H1 (cell line): ENCODE results near the gene MYBPC2. TPM values are rescaled to one million over a fixed set of nuclear protein-coding genes. Genes with fewer than 3 reads are reported as not detected.

ENCODE experiments used
- CTCF ChIA-PET: fragments of 300-600 bp; sonication (Branson Sonifier 250); formaldehyde crosslinking; loops from one replicate; lab custom pipeline; 2021; ENCODE audit not compliant: partially characterized antibody; lab: Charles Lee
- POLR2A ChIA-PET: fragments of 300-600 bp; sonication (Branson Sonifier 250); formaldehyde crosslinking; loops from one replicate; lab custom pipeline; 2021; ENCODE audit warnings: inconsistent platforms; ENCODE audit not compliant: partially characterized antibody; lab: Charles Lee
- DNase-seq, 2 experiments: peaks; one replicate each; pipeline versions ENCODE4 v3.0.0 to v3.0.0-alpha.2; 2010 to 2022; ENCODE audit warnings: low spot score in 2 of 2, low read depth in 1 of 2, mixed read lengths in 1 of 2
- FAIRE-seq: peaks from 2 replicates; lab custom pipeline; 2011; peaks lifted over from hg19 to GRCh38; lab: Jason Lieb, UNC
- H2AFZ ChIP-seq: 2 replicates; pipeline ENCODE4 v1.8.1; 2012; ENCODE audit warnings: low read length, inconsistent platforms
- H2AK5ac ChIP-seq: 2 replicates; pipeline ENCODE4 v1.6.1; 2013; ENCODE audit warnings: low read depth, low read length
- H2BK120ac ChIP-seq: replicated peaks from 2 replicates; pipeline ENCODE3; 2013; ENCODE audit warnings: low read depth, low read length, inconsistent platforms
- H2BK12ac ChIP-seq: 2 replicates; pipeline ENCODE4 v1.6.1; 2013; ENCODE audit warnings: low read depth, low read length
- H2BK15ac ChIP-seq: 2 replicates; pipeline ENCODE4 v1.6.1; 2013; ENCODE audit warnings: low read length
- H2BK20ac ChIP-seq: 2 replicates; pipeline ENCODE4 v1.6.1; 2013; ENCODE audit warnings: low read length
- H2BK5ac ChIP-seq: 2 replicates; pipeline ENCODE4 v1.6.1; 2013; ENCODE audit warnings: low read depth, low read length
- H3K14ac ChIP-seq: 2 replicates; pipeline ENCODE4 v1.6.1; 2013; ENCODE audit warnings: inconsistent platforms; ENCODE audit not compliant: insufficient read length
- H3K18ac ChIP-seq: 2 replicates; pipeline ENCODE4 v1.6.1; 2013; ENCODE audit warnings: low read length; ENCODE audit errors: extremely low read depth
- H3K23ac ChIP-seq: 2 replicates; pipeline ENCODE4 v1.6.1; 2013; ENCODE audit warnings: inconsistent platforms; ENCODE audit not compliant: insufficient read length
- H3K23me2 ChIP-seq: 2 replicates; pipeline ENCODE4 v1.6.1; 2013; ENCODE audit warnings: low read depth, low read length
- H3K27ac ChIP-seq: 2 replicates; pipeline ENCODE4 v1.6.1; 2011; ENCODE audit warnings: low read depth, low read length, inconsistent platforms
- H3K27me3 ChIP-seq, 4 experiments: replicated peaks in 1 of 4; 1 replicate in 1 of 4; 2 replicates in 3 of 4; pipeline versions ENCODE4 v1.6.1 to v1.8.1; 2011 to 2013; ENCODE audit warnings: low read length in 3 of 4, mild to moderate bottlenecking in 3 of 4, inconsistent platforms in 2 of 4, mixed read lengths in 2 of 4, moderate library complexity in 1 of 4; ENCODE audit not compliant: control insufficient read depth in 3 of 4, insufficient read depth in 3 of 4; ENCODE audit errors: extremely low read depth in 1 of 4
- H3K36me3 ChIP-seq, 4 experiments: 2 replicates each; pipeline versions ENCODE4 v1.6.1 to v1.8.1; 2011 to 2013; ENCODE audit warnings: mild to moderate bottlenecking in 4 of 4, low read length in 3 of 4, moderate library complexity in 2 of 4, control low read depth in 1 of 4, inconsistent platforms in 1 of 4; ENCODE audit not compliant: insufficient read depth in 4 of 4, control insufficient read depth in 2 of 4
- H3K4ac ChIP-seq: replicated peaks from 2 replicates; pipeline ENCODE3; 2013; ENCODE audit warnings: low read length, low read depth, mixed read lengths, inconsistent platforms; ENCODE audit not compliant: insufficient read length
- H3K4me1 ChIP-seq, 4 experiments: replicated peaks in 1 of 4; 1 replicate in 1 of 4; 2 replicates in 3 of 4; pipeline versions ENCODE4 v1.6.1 to v1.8.1; 2011 to 2013; ENCODE audit warnings: low read length in 3 of 4, inconsistent platforms in 2 of 4, mixed read lengths in 1 of 4; ENCODE audit not compliant: insufficient read depth in 4 of 4, control insufficient read depth in 3 of 4
- H3K4me2 ChIP-seq, 2 experiments: 2 replicates each; pipeline versions ENCODE4 v1.6.1 to v1.8.1; 2011 to 2013; ENCODE audit warnings: low read depth in 2 of 2, low read length in 2 of 2, control low read depth in 1 of 2, inconsistent platforms in 1 of 2, mild to moderate bottlenecking in 1 of 2; ENCODE audit not compliant: insufficient read depth in 1 of 2
- H3K4me3 ChIP-seq, 4 experiments: fragments of 200-600, 300-600 bp in 1 of 4; sonication (generic), shearing (Covaris generic), sonication (Bioruptor Twin) in 1 of 4; 2 replicates each; pipeline versions ENCODE4 v1.5.1 to v1.8.1; 2011 to 2016; ENCODE audit warnings: low read length in 4 of 4, low read depth in 3 of 4, control low read depth in 2 of 4, inconsistent platforms in 2 of 4, mild to moderate bottlenecking in 2 of 4, mixed read lengths in 1 of 4, moderate library complexity in 1 of 4; ENCODE audit not compliant: insufficient read depth in 2 of 4; ENCODE audit errors: extremely low read depth in 1 of 4
- H3K56ac ChIP-seq: replicated peaks from 2 replicates; pipeline ENCODE3; 2013; ENCODE audit warnings: low read depth, mild to moderate bottlenecking, mixed read lengths, low read length, inconsistent platforms; ENCODE audit not compliant: insufficient read length
- H3K79me1 ChIP-seq: 2 replicates; pipeline ENCODE4 v1.6.1; 2013; ENCODE audit warnings: low read depth, low read length, control low read depth
- H3K79me2 ChIP-seq, 2 experiments: 2 replicates each; pipeline versions ENCODE4 v1.6.1 to v1.8.1; 2012 to 2013; ENCODE audit warnings: low read length in 2 of 2, mild to moderate bottlenecking in 2 of 2, inconsistent platforms in 1 of 2; ENCODE audit not compliant: insufficient read depth in 2 of 2, control insufficient read depth in 1 of 2
- H3K9ac ChIP-seq, 4 experiments: replicated peaks in 1 of 4; 1 replicate in 1 of 4; 2 replicates in 3 of 4; pipeline versions ENCODE4 v1.6.1 to v1.8.1; 2011 to 2013; ENCODE audit warnings: low read depth in 3 of 4, low read length in 3 of 4, control low read depth in 2 of 4, mild to moderate bottlenecking in 2 of 4, moderate library complexity in 2 of 4, inconsistent platforms in 1 of 4; ENCODE audit errors: extremely low read depth in 1 of 4
- H3K9me3 ChIP-seq, 2 experiments: 2 replicates each; pipeline versions ENCODE4 v1.6.1 to v1.8.1; 2012 to 2013; ENCODE audit warnings: mild to moderate bottlenecking in 2 of 2, moderate library complexity in 2 of 2, control low read depth in 1 of 2, inconsistent platforms in 1 of 2, low read depth in 1 of 2, low read length in 1 of 2, mixed read lengths in 1 of 2; ENCODE audit not compliant: insufficient read depth in 2 of 2
- H4K20me1 ChIP-seq, 2 experiments: replicated peaks in 1 of 2; 2 replicates each; pipeline versions ENCODE3 to v1.8.1; 2011 to 2013; ENCODE audit warnings: inconsistent platforms in 2 of 2, low read length in 2 of 2, mild to moderate bottlenecking in 1 of 2; ENCODE audit not compliant: insufficient read depth in 2 of 2, control insufficient read depth in 1 of 2
- H4K5ac ChIP-seq: 2 replicates; pipeline ENCODE4 v1.6.1; 2013; ENCODE audit warnings: low read length, low read depth, mixed read lengths, inconsistent platforms; ENCODE audit not compliant: insufficient read length
- H4K8ac ChIP-seq: 2 replicates; pipeline ENCODE4 v1.8.0; 2013; ENCODE audit warnings: mild to moderate bottlenecking, moderate library complexity, low read length, inconsistent platforms; ENCODE audit not compliant: insufficient read depth; ENCODE audit errors: extremely low read depth
- H4K91ac ChIP-seq: replicated peaks from 2 replicates; pipeline ENCODE3; 2013; ENCODE audit warnings: low read length, mixed read lengths, inconsistent platforms; ENCODE audit not compliant: insufficient read length
- CEBPB ChIP-seq: IDR thresholded peaks from 2 replicates; pipeline ENCODE4 v1.6.1; 2012; ENCODE audit warnings: low read depth, low read length
- CHD1 ChIP-seq: IDR thresholded peaks from 2 replicates; pipeline ENCODE4 v1.6.1; 2012; ENCODE audit warnings: low read depth, low read length, improper control_type of control experiment
- CHD2 ChIP-seq: IDR thresholded peaks from 2 replicates; pipeline ENCODE4 v1.6.1; 2012; ENCODE audit warnings: low read length, improper control_type of control experiment
- CREB1 ChIP-seq: IDR thresholded peaks from 2 replicates; pipeline ENCODE4 v1.6.1; 2012; ENCODE audit warnings: inconsistent platforms
- GTF2F1 ChIP-seq: IDR thresholded peaks from 2 replicates; pipeline ENCODE4 v1.6.1; 2012; ENCODE audit warnings: low read depth, low read length, improper control_type of control experiment, borderline replicate concordance
- KDM5A ChIP-seq: fragments of 200-600 bp; IDR thresholded peaks from 2 replicates; pipeline ENCODE4 v1.7.1; 2012; ENCODE audit warnings: mild to moderate bottlenecking, low read length, inconsistent platforms, mixed read lengths
- NANOG ChIP-seq: IDR thresholded peaks from 2 replicates; pipeline ENCODE4 v1.6.1; 2011; ENCODE audit warnings: low read length, low read depth, mild to moderate bottlenecking, inconsistent platforms; ENCODE audit not compliant: insufficient read depth, poor library complexity, severe bottlenecking
- NRF1 ChIP-seq: IDR thresholded peaks from 2 replicates; pipeline ENCODE4 v1.6.1; 2011; ENCODE audit warnings: mild to moderate bottlenecking, low read depth, low read length, improper control_type of control experiment
- RAD21 ChIP-seq, 2 experiments: IDR thresholded peaks in 1 of 2; conservative IDR thresholded peaks in 1 of 2; 2 replicates each; pipeline ENCODE4 v1.6.1; 2011; ENCODE audit warnings: low read depth in 2 of 2, low read length in 2 of 2, improper control_type of control experiment in 1 of 2, inconsistent platforms in 1 of 2, mild to moderate bottlenecking in 1 of 2, moderate library complexity in 1 of 2
- RXRA ChIP-seq: IDR thresholded peaks from 2 replicates; pipeline ENCODE4 v1.6.1; 2011; ENCODE audit warnings: low read depth, mild to moderate bottlenecking, low read length, moderate library complexity; ENCODE audit not compliant: insufficient read depth
- SP2 ChIP-seq: IDR thresholded peaks from 2 replicates; pipeline ENCODE4 v1.6.1; 2012; ENCODE audit warnings: mild to moderate bottlenecking, low read length, inconsistent platforms
- TCF12 ChIP-seq: IDR thresholded peaks from 2 replicates; pipeline ENCODE4 v1.6.1; 2011; ENCODE audit warnings: low read depth, mild to moderate bottlenecking, low read length
- YY1 ChIP-seq: IDR thresholded peaks from 2 replicates; pipeline ENCODE4 v1.6.1; 2011; ENCODE audit warnings: low read depth, mild to moderate bottlenecking, low read length
- WGBS, 2 experiments: shearing (Covaris generic) in 1 of 2; methylation state at CpG; one replicate each; pipeline versions ENCODE4 v1.1.6 to v1.1.7; 2013 to 2015; ENCODE audit warnings: low lambda C conversion rate in 2 of 2, mixed read lengths in 2 of 2, inconsistent platforms in 1 of 2, low coverage in 1 of 2, missing lambda C conversion rate in 1 of 2; ENCODE audit not compliant: insufficient replicate concordance in 2 of 2, insufficient coverage in 1 of 2, insufficient read length in 1 of 2; ENCODE audit errors: extremely low coverage in 1 of 2, missing lambda C conversion rate in 1 of 2; 5-methylcytosine and 5-hydroxymethylcytosine counted together
- polyA plus RNA-seq, 7 experiments: library from polyadenylated mRNA; depleted of rRNA in 3 of 7; stranded (reverse) in 5 of 7; unstranded in 2 of 7; fragments of >200 nt in 5 of 7; fragments of 200-250 nt in 2 of 7; gene quantifications; 1 replicate in 5 of 7; 2 replicates in 1 of 7; 4 replicates in 1 of 7; pipeline versions ENCODE4 v1.2.1 to v1.2.3, GENCODE V29; 2011 to 2013; ENCODE audit warnings: missing spikeins in 2 of 7, mixed read lengths in 2 of 7
- total RNA-seq: library from RNA; stranded (reverse); fragmentation: NEBNext Ultra II Directional; extraction: Animal tissue kit (Norgen Biotek cat#: 25700); gene quantifications from 2 replicates; pipeline ENCODE4 v1.2.1, GENCODE V29; 2021

The MYBPC2 gene
- total and polyA plus RNA-seq, 2 of the 8 experiments (the other 6 are each of a cell fraction or from before 2014, with no cell fraction given): 1.8 to 3.1 TPM

DNA sequence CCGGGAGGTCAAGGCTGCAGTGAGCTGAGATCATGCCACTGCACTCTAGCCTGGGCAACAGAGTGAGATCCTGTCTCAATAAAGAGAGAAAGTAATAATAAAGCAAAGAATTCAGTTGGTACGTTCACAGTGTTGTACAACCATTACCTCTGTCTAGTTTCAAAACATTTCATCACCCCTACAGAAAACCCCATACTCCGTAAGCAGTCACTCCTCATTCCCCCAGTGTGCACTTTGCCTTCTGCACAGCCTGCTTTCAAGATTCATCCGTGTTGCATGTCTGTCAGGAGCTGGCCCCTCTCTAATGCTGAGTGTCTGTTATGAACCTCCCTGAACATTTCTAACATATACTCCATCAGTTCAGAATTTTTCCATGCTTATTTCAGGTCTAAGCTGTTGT lies 39.1 kb upstream of the MYBPC2 start:
- Histone ChIP-seq H3K9ac (no peak overlapping the region), H3K4ac (no peak overlapping the region), H2AK5ac (no peak overlapping the region), H2BK20ac (no peak overlapping the region), H2AFZ (no peak overlapping the region), H4K8ac (no peak overlapping the region), H3K4me1 (no peaks in the 10 kb centered on the region), H2BK120ac (no peak overlapping the region), H3K4me3 (no peak overlapping the region), H3K27me3 (no peaks in the 10 kb centered on the region), H3K4me2 (no peak overlapping the region), H2BK15ac (no peak overlapping the region), H3K23me2 (no peaks in the 10 kb centered on the region), H3K18ac (no peak overlapping the region), H4K91ac (no peak overlapping the region), H3K14ac (no peak overlapping the region), H3K36me3 (peaks cover 0 to 22% (median 7%) of the 10 kb centered on the region in 4 experiments; a peak in 4 of 8 replicates), H3K27ac (no peak overlapping the region)
- ChIA-PET CTCF (interaction anchor here (0.8 to 1.0 kb wide), 2 partner anchors 18 to 50 kb away, joined by 3 read pairs; no protein-coding TSS in a partner anchor), POLR2A (interaction anchor here (1.2 to 2.3 kb wide), 3 partner anchors 9 to 31 kb away, joined by 3 to 11 read pairs (median 3); partner anchors contain the start of gene POLD1)
- no peak for DNase-seq
- TF ChIP-seq KDM5A (no peak), RXRA (no peak), CHD1 (no peak), NRF1 (no peak), GTF2F1 (no peak), CEBPB (no peak), TCF12 (no peak), SP2 (no peak), NANOG (no peak), CREB1 (no peak), YY1 (no peak), CHD2 (no peak), RAD21 (IDR thresholded peaks at IDR 0.05 in 1 of 2, conservative IDR thresholded peaks at IDR 0.05 in 1 of 2; ENCODE audit: low read depth in 2 of 2, low read length in 2 of 2) (no peak)
- TF ChIP-seq, all 59 proteins: peak for 0
- no peak for FAIRE-seq
- Histone ChIP-seq H3K23ac (no peak overlapping the region), H4K5ac (no peak overlapping the region), H4K20me1 (peaks cover 0 to 2% of the 10 kb centered on the region in 2 experiments), H3K56ac (no peak overlapping the region), H2BK12ac (no peak overlapping the region), H2BK5ac (no peak overlapping the region), H3K79me1 (peaks cover 4% of the 10 kb centered on the region; the same call in 1 of the 2 replicates), H3K9me3 (peaks cover 4 to 14% of the 10 kb centered on the region in 2 experiments; a peak in 2 of 4 replicates), H3K79me2 (peaks cover 0 to 39% of the 10 kb centered on the region in 2 experiments; a peak in 3 of 4 replicates)
- WGBS, 2 experiments: 95% methylated on average over 4 of the region's 4 CpGs; no CpG with 5 or more reads in 1 of the 2 experiments
